Mucosa of gallbladder (tissue), 1 donor: ENCODE results near the gene SIX6. TPM values are rescaled to one million over a fixed set of nuclear protein-coding genes. Genes with fewer than 3 reads are reported as not detected.
"Not testable (repeated sequence)": the region's sequence is repeated elsewhere in the genome, so short reads cannot be mapped to it uniquely, and the experiment has no call there.

ENCODE experiments used
- DNase-seq: peaks from one replicate; pipeline ENCODE4 v3.0.0-alpha.2; 2020; ENCODE audit warnings: low spot score
- total RNA-seq: library from RNA; stranded (reverse); gene quantifications from one replicate; pipeline ENCODE4 v1.2.1, GENCODE V29; 2021
- donor health status: DM: no; HTN: no; CAD: no.

SIX6 gene
- total RNA-seq, result not detected

- no peak for DNase-seq
Observed at GRCh38 chr14:60508707-60509437, at the start of gene SIX6. Gene SIX6, plus strand, starts transcription at chr14:60509146. Its CDS starts 253 bp downstream, at chr14:60509399.

- DNase-seq, result not testable (repeated sequence)
Observed at GRCh38 chr14:60480248-60480647, 28.7 kb upstream of the SIX6 start.

GRCh38 chr14:60482743-60483142 is 26.2 kb upstream of the SIX6 start:
- DNase-seq, result no peak

- no peak for DNase-seq
Observed at GRCh38 chr14:60485057-60485597, 23.8 kb upstream of the SIX6 start.

- no peak for DNase-seq
Observed at GRCh38 chr14:60485598-60486251, 23.2 kb upstream of the SIX6 start, which contains the start of gene C14orf39. Gene C14orf39, minus strand, starts transcription at chr14:60486063. Its CDS starts 985 bp downstream, at chr14:60485078.

GRCh38 chr14:60487211-60487610 is 21.7 kb upstream of the SIX6 start:
- no peak for DNase-seq

GRCh38 chr14:60488175-60488574 is 20.8 kb upstream of the SIX6 start:
- DNase-seq, result no peak

- DNase-seq, result no peak
Observed at GRCh38 chr14:60490270-60490669, 18.7 kb upstream of the SIX6 start.

- no peak for DNase-seq
Observed at GRCh38 chr14:60495946-60496345, 13.0 kb upstream of the SIX6 start.

GRCh38 chr14:60502541-60502940 is 6.4 kb upstream of the SIX6 start:
- no peak for DNase-seq

GRCh38 chr14:60505448-60505847 is 3.5 kb upstream of the SIX6 start:
- DNase-seq, result no peak

- DNase-seq, result no peak
Observed at GRCh38 chr14:60506010-60506409, 2.9 kb upstream of the SIX6 start.

- no peak for DNase-seq
Observed at GRCh38 chr14:60506462-60506984, 2.4 kb upstream of the SIX6 start.

GRCh38 chr14:60506985-60507829 is 1.7 kb upstream of the SIX6 start:
- DNase-seq, result no peak

GRCh38 chr14:60508363-60508706 is 611 bp upstream of the SIX6 start:
- DNase-seq, result no peak

- DNase-seq, result no peak
Observed at GRCh38 chr14:60509438-60510253, 700 bp downstream of the SIX6 start.

GRCh38 chr14:60510254-60510950 is 1.5 kb downstream of the SIX6 start:
- no peak for DNase-seq

GRCh38 chr14:60510951-60511599 is 2.1 kb downstream of the SIX6 start:
- DNase-seq, result no peak

GRCh38 chr14:60512126-60512525 is 3.2 kb downstream of the SIX6 start:
- no peak for DNase-seq
